Gastrocnemius medialis (tissue), 4 donors: Measurements from ENCODE around the gene TNC.

Experiments used
- POLR2A ChIP-seq, 2 donors: fragments of 450-650 bp; IDR thresholded peaks; one replicate each; pipeline ENCODE4 v1.6.1; 2017; ENCODE audit warnings: antibody characterized with exemption in 2 of 2, mild to moderate bottlenecking in 2 of 2, moderate library complexity in 2 of 2
- TF ChIP-seq, protein P1 (sequence below), 5 experiments: fragments of 450-650 bp in 3 of 5; fragments of 200-600 bp in 2 of 5; sonication (generic) in 2 of 5; IDR thresholded peaks in 4 of 5; conservative IDR thresholded peaks in 1 of 5; 1 replicate in 4 of 5; 2 replicates in 1 of 5; pipeline ENCODE4 v1.5.1; 2016 to 2019; ENCODE audit warnings: antibody characterized with exemption in 5 of 5, mild to moderate bottlenecking in 3 of 5, moderate library complexity in 3 of 5

DNA sequence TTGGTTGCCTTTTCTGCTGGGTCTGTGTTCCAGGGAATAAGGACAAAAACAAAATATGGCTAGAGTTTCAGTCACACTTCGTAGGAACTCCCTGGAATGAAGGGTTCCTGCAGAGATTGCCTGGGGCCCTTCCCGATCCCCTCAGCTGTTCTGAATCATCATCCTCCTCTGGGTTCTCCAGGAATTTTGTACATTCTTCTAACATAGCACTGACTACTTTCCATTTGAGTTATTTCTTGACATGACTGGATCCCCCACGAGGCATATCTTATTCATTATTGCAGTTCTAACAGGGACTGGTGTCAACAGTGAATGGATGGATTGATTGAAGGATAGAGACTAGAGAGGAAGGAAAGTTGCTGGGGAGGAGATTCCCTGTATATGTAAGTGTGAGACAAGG lies 49.2 kb upstream of the TNC start:
- TF ChIP-seq, protein P1, sequence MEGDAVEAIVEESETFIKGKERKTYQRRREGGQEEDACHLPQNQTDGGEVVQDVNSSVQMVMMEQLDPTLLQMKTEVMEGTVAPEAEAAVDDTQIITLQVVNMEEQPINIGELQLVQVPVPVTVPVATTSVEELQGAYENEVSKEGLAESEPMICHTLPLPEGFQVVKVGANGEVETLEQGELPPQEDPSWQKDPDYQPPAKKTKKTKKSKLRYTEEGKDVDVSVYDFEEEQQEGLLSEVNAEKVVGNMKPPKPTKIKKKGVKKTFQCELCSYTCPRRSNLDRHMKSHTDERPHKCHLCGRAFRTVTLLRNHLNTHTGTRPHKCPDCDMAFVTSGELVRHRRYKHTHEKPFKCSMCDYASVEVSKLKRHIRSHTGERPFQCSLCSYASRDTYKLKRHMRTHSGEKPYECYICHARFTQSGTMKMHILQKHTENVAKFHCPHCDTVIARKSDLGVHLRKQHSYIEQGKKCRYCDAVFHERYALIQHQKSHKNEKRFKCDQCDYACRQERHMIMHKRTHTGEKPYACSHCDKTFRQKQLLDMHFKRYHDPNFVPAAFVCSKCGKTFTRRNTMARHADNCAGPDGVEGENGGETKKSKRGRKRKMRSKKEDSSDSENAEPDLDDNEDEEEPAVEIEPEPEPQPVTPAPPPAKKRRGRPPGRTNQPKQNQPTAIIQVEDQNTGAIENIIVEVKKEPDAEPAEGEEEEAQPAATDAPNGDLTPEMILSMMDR (IDR thresholded peaks at IDR 0.05 in 4 of 5, conservative IDR thresholded peaks at IDR 0.05 in 1 of 5), result no peak
- TF ChIP-seq POLR2A (IDR thresholded peaks at IDR 0.05), result no peak
